ENCODE data around the gene SPOCD1.

Gene SPOCD1

DNA sequence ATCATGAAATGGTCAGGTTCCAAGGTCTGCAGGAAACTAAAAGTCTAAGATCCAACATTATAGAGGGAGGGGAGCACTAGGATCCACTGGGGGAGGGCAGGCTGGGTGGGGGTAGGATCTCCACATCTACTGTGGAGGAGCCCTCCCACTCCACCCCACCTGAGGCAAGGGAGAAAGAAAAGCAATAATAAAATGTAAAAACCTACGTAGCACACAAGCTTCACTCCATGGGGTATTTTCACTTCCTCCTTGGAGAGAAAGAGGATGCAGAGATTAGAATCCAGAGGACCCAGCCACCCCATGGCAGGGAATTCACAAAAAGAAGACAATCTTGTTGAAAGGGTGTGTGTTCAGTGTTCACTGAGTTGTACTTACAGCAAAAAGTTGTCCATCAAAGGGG lies 14.4 kb downstream of the SPOCD1 start:
- no peak overlapping the region for H3K4me3 ChIP-seq (ENCODE audit: low read length)
- DNase-seq (ENCODE audit: low read depth) = no peak
- no peak for TF ChIP-seq CTCF (conservative IDR thresholded peaks at IDR 0.05; ENCODE audit: low read depth, low read length)

- DNase-seq (ENCODE audit: low read depth) = no peak
- TF ChIP-seq CTCF (conservative IDR thresholded peaks at IDR 0.05; ENCODE audit: low read depth, low read length) = no peak
- no peak overlapping the region for H3K4me3 ChIP-seq (ENCODE audit: low read length)
Observed at GRCh38 chr1:31800674-31800967, 15.2 kb downstream of the SPOCD1 start.

- no peak for TF ChIP-seq CTCF (conservative IDR thresholded peaks at IDR 0.05; ENCODE audit: low read depth, low read length)
- no peak for DNase-seq (ENCODE audit: low read depth)
- no peak overlapping the region for H3K4me3 ChIP-seq (ENCODE audit: low read length)
Observed at GRCh38 chr1:31799895-31800673, 15.7 kb downstream of the SPOCD1 start.

DNA sequence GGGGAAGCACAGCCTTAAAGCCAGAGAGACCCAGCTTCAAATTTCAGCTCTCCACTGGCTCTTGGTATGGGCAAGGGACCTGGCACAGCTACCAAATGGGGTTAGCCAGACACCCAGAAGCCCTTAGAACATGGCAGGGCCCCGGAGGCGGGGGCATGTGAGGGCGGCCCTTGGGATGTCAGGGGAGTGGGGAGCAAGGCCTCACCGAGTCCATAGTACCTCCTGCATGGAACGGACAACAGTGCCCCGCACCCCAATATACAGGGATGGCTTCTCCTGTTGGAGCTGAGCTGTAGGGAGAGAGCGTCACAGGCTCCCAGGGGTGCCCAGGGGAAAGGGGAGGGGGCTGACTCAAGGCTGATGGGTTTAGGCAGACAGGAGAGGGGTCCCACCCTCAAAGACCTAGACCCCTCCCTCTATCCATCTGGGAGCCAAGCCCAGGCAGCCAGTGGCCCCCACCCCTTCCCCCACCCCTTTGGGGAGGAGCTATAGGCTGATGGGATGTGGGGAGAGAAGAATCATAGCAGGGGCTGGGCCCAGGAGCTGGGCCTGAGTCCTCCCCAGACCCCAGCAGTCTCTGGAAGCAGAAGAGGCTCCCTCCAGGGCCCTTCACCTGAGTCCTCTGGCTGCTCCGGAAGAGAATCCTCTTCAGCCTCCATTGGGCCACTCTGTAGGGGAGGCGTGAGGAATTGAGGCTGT lies 16.5 kb downstream of the SPOCD1 start:
- DNase-seq (ENCODE audit: low read depth) = no peak
- H3K4me3 ChIP-seq (ENCODE audit: low read length) = no peak overlapping the region
- no peak for TF ChIP-seq CTCF (conservative IDR thresholded peaks at IDR 0.05; ENCODE audit: low read depth, low read length)

DNA sequence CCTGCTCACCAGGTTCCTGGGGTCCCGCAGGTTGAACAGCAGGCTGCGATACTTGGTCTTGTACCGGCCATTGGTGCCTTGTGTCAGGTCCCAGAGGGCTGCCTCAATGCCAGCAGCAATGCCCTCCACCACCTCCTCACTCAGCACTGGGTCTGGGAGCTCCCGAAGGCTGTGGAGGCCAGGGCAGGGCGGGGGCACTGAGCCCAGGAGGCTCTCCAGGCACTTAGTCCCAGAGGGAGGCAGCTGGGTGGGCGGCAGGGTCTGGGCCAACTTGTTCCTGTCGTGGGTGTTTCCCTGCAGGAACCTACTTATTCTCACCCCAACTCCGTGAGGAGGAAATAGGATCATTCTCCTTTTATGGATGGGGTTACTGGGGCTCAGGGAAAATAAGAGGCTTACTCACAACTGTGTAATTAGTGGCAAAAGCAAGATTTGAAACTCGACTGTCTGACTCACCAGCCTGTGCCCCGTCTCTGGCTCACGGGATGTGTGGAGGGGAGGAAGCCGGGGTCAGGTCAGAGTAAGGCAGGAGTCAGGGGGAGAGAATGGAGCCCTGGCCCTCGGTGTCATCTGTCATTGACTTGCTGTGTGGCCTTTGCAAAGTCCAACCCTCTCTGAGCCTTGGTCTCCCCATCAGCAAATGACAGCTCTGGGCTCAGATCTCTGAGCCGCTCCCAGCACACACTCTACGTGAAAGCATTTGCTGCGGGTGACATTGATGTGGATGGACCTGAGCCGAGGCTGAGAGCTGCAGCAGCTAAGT lies 17.2 kb downstream of the SPOCD1 start:
- peak; percentile 85 for DNase-seq (ENCODE audit: low read depth)
- no peak for TF ChIP-seq CTCF (conservative IDR thresholded peaks at IDR 0.05; ENCODE audit: low read depth, low read length)
- H3K4me3 ChIP-seq (ENCODE audit: low read length) = peak overlapping the region; percentile 79

- no peak for TF ChIP-seq CTCF (conservative IDR thresholded peaks at IDR 0.05; ENCODE audit: low read depth, low read length)
- DNase-seq (ENCODE audit: low read depth) = no peak
- peak overlapping the region; percentile 79 for H3K4me3 ChIP-seq (ENCODE audit: low read length)
Observed at GRCh38 chr1:31798086-31798432, 17.8 kb downstream of the SPOCD1 start.

All from retinal pigment epithelial cell (primary cell).